ENCODE data around the gene PSME1. TPM values are rescaled to one million over a fixed set of nuclear protein-coding genes. Genes with fewer than 3 reads are reported as not detected.

PSME1 gene
- total RNA-seq, 1 experiment from 2014 or later, result 160 TPM

GRCh38 chr14:24155100-24155499, 19.1 kb downstream of the PSME1 start:
- TF ChIP-seq CTCF (conservative IDR thresholded peaks at IDR 0.05; ENCODE audit: low read depth, low read length), result no peak
- TF ChIP-seq EZH2 (IDR thresholded peaks at IDR 0.05; ENCODE audit: borderline replicate concordance, low read depth, low read length, poor library complexity, severe bottlenecking), result no peak
- H3K27ac ChIP-seq (ENCODE audit: low read depth, low read length, poor library complexity, severe bottlenecking), result no peak overlapping the region
- H3K36me3 ChIP-seq (ENCODE audit: insufficient read depth, low read length, poor library complexity, severe bottlenecking), result peaks cover 64% of the 10 kb centered on the region
- CTCF ChIA-PET, result no interaction called here
- H3K27me3 ChIP-seq (replicated peaks; ENCODE audit: insufficient read depth, low read depth, low read length, poor library complexity), result no peaks in the 10 kb centered on the region
- POLR2A ChIA-PET (ENCODE audit: low non-redundant PET), result interaction anchor here (0.7 kb wide), 1 partner anchor 8 kb away, joined by 6 read pairs; no protein-coding TSS in a partner anchor
- no peak for DNase-seq (ENCODE audit: low spot score)
- H3K4me1 ChIP-seq (ENCODE audit: insufficient read depth, low read length, poor library complexity, severe bottlenecking), result no peaks in the 10 kb centered on the region
- no peaks in the 10 kb centered on the region for H3K9me3 ChIP-seq (ENCODE audit: low read depth, low read length, poor library complexity, severe bottlenecking)
- no peak overlapping the region for H3K4me3 ChIP-seq (ENCODE audit: low read depth, low read length, poor library complexity, severe bottlenecking)
- intact Hi-C loops (cut with micrococcal nuclease; ENCODE audit: unreplicated experiment), result no loop called here
- BruUV-seq (replicated peaks), result no TSS peak

- ChIA-PET POLR2A (ENCODE audit: low non-redundant PET) (no interaction called here), CTCF (no interaction called here)
- H3K4me1 ChIP-seq (ENCODE audit: insufficient read depth, low read length, poor library complexity, severe bottlenecking), result peaks cover 5% of the 10 kb centered on the region
- no peak for DNase-seq (ENCODE audit: low spot score)
- no peaks in the 10 kb centered on the region for H3K27me3 ChIP-seq (replicated peaks; ENCODE audit: insufficient read depth, low read depth, low read length, poor library complexity)
- no TSS peak for BruUV-seq (replicated peaks)
- no peak overlapping the region for H3K4me3 ChIP-seq (ENCODE audit: low read depth, low read length, poor library complexity, severe bottlenecking)
- TF ChIP-seq CTCF (conservative IDR thresholded peaks at IDR 0.05; ENCODE audit: low read depth, low read length), result no peak
- TF ChIP-seq EZH2 (IDR thresholded peaks at IDR 0.05; ENCODE audit: borderline replicate concordance, low read depth, low read length, poor library complexity, severe bottlenecking), result no peak
- H3K27ac ChIP-seq (ENCODE audit: low read depth, low read length, poor library complexity, severe bottlenecking), result no peak overlapping the region
- H3K36me3 ChIP-seq (ENCODE audit: insufficient read depth, low read length, poor library complexity, severe bottlenecking), result peaks cover 56% of the 10 kb centered on the region
- no peaks in the 10 kb centered on the region for H3K9me3 ChIP-seq (ENCODE audit: low read depth, low read length, poor library complexity, severe bottlenecking)
- intact Hi-C loops (cut with micrococcal nuclease; ENCODE audit: unreplicated experiment), result no loop called here
Observed at GRCh38 chr14:24156840-24157239, 20.8 kb downstream of the PSME1 start.

- H3K4me3 ChIP-seq (ENCODE audit: low read depth, low read length, poor library complexity, severe bottlenecking), result no peak overlapping the region
- ChIA-PET POLR2A (ENCODE audit: low non-redundant PET) (no interaction called here), CTCF (no interaction called here)
- TF ChIP-seq EZH2 (IDR thresholded peaks at IDR 0.05; ENCODE audit: borderline replicate concordance, low read depth, low read length, poor library complexity, severe bottlenecking), result no peak
- no peak for TF ChIP-seq CTCF (conservative IDR thresholded peaks at IDR 0.05; ENCODE audit: low read depth, low read length)
- H3K27ac ChIP-seq (ENCODE audit: low read depth, low read length, poor library complexity, severe bottlenecking), result no peak overlapping the region
- H3K27me3 ChIP-seq (replicated peaks; ENCODE audit: insufficient read depth, low read depth, low read length, poor library complexity), result no peaks in the 10 kb centered on the region
- intact Hi-C loops (cut with micrococcal nuclease; ENCODE audit: unreplicated experiment), result no loop called here
- peaks cover 51% of the 10 kb centered on the region for H3K36me3 ChIP-seq (ENCODE audit: insufficient read depth, low read length, poor library complexity, severe bottlenecking)
- H3K4me1 ChIP-seq (ENCODE audit: insufficient read depth, low read length, poor library complexity, severe bottlenecking), result peaks cover 8% of the 10 kb centered on the region
- no peak for DNase-seq (ENCODE audit: low spot score)
- no TSS peak for BruUV-seq (replicated peaks)
- no peaks in the 10 kb centered on the region for H3K9me3 ChIP-seq (ENCODE audit: low read depth, low read length, poor library complexity, severe bottlenecking)
Observed at GRCh38 chr14:24157331-24157730, 21.3 kb downstream of the PSME1 start.

Measured in A673 (cell line).